ENCODE results near the gene BCAS3. TPM values are rescaled to one million over a fixed set of nuclear protein-coding genes. Genes with fewer than 3 reads are reported as not detected.

Gene BCAS3
- total RNA-seq, 1 donor from 2014 or later, result 64.9 TPM

GRCh38 chr17:61406537-61406845 lies 728.8 kb downstream of the BCAS3 start:
- DNase-seq (ENCODE audit: low spot score in 2 of 2, unreplicated experiment in 2 of 2), result no peak
- H3K9me3 Mint-ChIP-seq, result no peaks in the 10 kb centered on the region
- TF ChIP-seq CTCF (IDR thresholded peaks at IDR 0.05; ENCODE audit: unreplicated experiment), result no peak
- peaks cover 63% of the 10 kb centered on the region for H3K4me1 Mint-ChIP-seq
- H3K36me3 Mint-ChIP-seq, result peaks cover 37% of the 10 kb centered on the region
- peaks cover 3% of the 10 kb centered on the region for H3K27me3 Mint-ChIP-seq (ENCODE audit: low read depth)
- peak overlapping the region; percentile 68 for H3K4me3 Mint-ChIP-seq
- peak overlapping the region; percentile 92 for H3K27ac Mint-ChIP-seq

DNA sequence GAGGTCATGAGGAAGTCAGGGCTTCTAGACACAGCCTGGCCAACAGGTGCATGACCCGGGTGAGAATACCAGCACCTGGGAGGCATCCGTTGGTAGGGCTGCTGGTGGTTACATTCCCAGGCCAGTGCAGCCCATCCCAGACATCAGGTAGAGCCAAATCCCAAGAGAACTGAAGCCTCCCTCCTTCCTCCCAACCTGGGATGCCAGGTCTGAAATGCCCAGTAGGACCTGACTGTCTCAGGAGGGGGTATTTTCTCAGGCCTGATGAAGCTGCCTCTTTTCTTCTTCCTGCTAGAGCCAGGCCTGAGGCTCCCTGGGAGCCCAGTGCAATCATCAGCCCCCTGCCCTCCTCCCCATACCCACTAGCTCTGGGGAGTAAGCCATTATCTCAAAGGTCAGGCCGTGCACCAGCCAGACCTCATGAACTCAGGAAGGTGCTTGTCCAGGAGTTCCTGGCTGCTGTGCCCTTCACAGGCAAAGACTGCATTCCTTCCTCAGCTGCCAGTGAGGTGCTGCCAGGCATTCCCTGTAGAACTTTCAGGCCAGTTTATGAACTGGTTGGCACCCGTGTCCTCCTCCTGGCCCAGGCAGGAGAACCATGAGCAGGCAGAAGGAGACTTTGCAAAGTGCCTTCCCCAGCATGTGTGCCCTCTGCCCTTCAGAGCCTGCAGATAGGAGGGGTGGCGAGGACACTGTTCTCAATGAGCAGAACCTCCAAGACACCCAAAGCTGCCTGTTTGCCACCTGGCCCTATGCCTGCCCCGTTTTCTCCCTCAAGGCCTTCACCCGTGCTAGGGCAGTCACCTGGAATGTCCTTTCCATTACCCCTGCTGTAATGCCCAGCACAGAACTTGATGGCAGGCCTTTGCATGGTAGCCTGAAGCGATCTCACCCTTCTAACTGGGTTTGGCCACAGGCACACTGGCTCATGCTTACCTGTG lies 729.6 kb downstream of the BCAS3 start:
- peak overlapping the region; percentile 68 for H3K4me3 Mint-ChIP-seq
- no peak for TF ChIP-seq CTCF (IDR thresholded peaks at IDR 0.05; ENCODE audit: unreplicated experiment)
- peak overlapping the region; percentile 96 for H3K27ac Mint-ChIP-seq
- no peaks in the 10 kb centered on the region for H3K9me3 Mint-ChIP-seq
- H3K4me1 Mint-ChIP-seq, result peaks cover 60% of the 10 kb centered on the region
- DNase-seq (ENCODE audit: low spot score in 2 of 2, unreplicated experiment in 2 of 2), result no peak
- peaks cover 35% of the 10 kb centered on the region for H3K36me3 Mint-ChIP-seq
- H3K27me3 Mint-ChIP-seq (ENCODE audit: low read depth), result peaks cover 3% of the 10 kb centered on the region

GRCh38 chr17:61408151-61409041 lies 730.7 kb downstream of the BCAS3 start:
- Mint-ChIP-seq H3K27me3 (ENCODE audit: low read depth) (peaks cover 3% of the 10 kb centered on the region), H3K4me1 (peaks cover 54% of the 10 kb centered on the region), H3K27ac (peak overlapping the region; percentile 96), H3K4me3 (peak overlapping the region; percentile 68), H3K9me3 (no peaks in the 10 kb centered on the region), H3K36me3 (peaks cover 25% of the 10 kb centered on the region)
- TF ChIP-seq CTCF (IDR thresholded peaks at IDR 0.05; ENCODE audit: unreplicated experiment), result no peak
- no peak for DNase-seq (ENCODE audit: low spot score in 2 of 2, unreplicated experiment in 2 of 2)

DNA sequence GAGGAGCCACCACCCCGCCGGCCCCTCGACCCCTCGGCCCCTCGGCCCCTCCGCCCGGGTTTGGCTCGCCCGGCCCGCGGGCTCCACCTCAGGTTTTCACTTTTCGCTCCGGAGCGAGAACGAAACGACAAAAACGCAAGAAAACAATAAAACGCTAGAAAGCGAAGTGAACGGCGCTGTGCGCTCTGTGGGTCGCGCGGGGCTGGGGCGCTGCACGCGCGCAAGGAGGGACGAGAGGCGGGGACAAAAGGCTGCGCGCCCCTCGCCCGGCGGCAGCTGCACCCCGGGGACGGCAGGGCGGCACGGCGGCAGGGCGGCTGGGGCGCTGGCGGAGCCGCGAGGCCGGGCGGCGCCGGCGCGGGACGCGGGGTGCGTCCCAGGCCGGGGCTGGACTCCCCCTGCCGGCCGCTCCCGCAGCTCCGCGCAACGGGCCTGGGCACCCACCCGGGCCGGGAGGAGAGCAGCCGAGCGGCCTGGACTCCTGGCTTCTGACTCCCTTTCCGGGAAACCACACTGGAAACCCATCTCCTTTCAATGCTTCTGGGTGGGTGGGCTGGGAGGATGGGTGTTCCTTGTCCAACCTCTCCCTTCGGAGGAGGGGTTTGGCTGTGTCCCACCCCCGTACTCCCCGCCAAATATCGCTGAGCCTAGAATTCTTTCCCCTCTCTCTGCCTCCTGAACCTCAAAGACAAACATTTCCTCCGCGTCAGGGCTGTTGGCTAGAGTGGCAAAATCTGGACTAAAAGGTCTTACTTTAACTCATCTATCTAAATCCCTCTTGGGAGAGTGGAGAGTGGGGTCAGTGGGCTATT lies 731.9 kb downstream of the BCAS3 start:
- Mint-ChIP-seq H3K27me3 (ENCODE audit: low read depth) (peaks cover 3% of the 10 kb centered on the region), H3K4me3 (peak overlapping the region; percentile 76), H3K9me3 (no peaks in the 10 kb centered on the region), H3K4me1 (peaks cover 53% of the 10 kb centered on the region), H3K27ac (peak overlapping the region; percentile 90), H3K36me3 (peaks cover 17% of the 10 kb centered on the region)
- DNase-seq (ENCODE audit: low spot score in 2 of 2, unreplicated experiment in 2 of 2), result peak in 1 of 2 experiments; percentile 83
- TF ChIP-seq CTCF (IDR thresholded peaks at IDR 0.05; ENCODE audit: unreplicated experiment), result peak; percentile 43
